SK-N-SH (cell line): ENCODE results near the gene EPHA6.

Experiments
- ELF1 ChIP-seq: IDR thresholded peaks from 2 replicates; pipeline ENCODE4 v1.4.0; 2012
- MAX ChIP-seq: IDR thresholded peaks from 2 replicates; pipeline ENCODE4 v1.4.0; 2012; ENCODE audit warnings: low read depth
- MXI1 ChIP-seq: IDR thresholded peaks from 2 replicates; pipeline ENCODE4 v1.6.1; 2012; ENCODE audit warnings: mild to moderate bottlenecking, low read depth, low read length, improper control_type of control experiment
- NRF1 ChIP-seq: IDR thresholded peaks from 2 replicates; pipeline ENCODE4 v1.6.1; 2012; ENCODE audit warnings: low read depth, mild to moderate bottlenecking, low read length
- REST ChIP-seq: IDR thresholded peaks from 2 replicates; pipeline ENCODE4 v1.6.1; 2012; ENCODE audit warnings: mild to moderate bottlenecking, low read depth, low read length, moderate library complexity
- USF2 ChIP-seq: fragments of 150-350 bp; IDR thresholded peaks from 2 replicates; pipeline ENCODE4 v1.6.1; 2017; ENCODE audit warnings: antibody characterized with exemption, low read length, low read depth, borderline replicate concordance
- TF ChIP-seq, protein P1 (sequence below): fragments of 200-600 bp; sonication (generic); IDR thresholded peaks from 2 replicates; pipeline ENCODE4 v1.6.1; 2017; ENCODE audit warnings: antibody characterized with exemption, mild to moderate bottlenecking, moderate library complexity

- TF ChIP-seq MXI1 (no peak), USF2 (no peak), MAX (no peak), REST (no peak), NRF1 (no peak), ELF1 (no peak)
- TF ChIP-seq, protein P1, sequence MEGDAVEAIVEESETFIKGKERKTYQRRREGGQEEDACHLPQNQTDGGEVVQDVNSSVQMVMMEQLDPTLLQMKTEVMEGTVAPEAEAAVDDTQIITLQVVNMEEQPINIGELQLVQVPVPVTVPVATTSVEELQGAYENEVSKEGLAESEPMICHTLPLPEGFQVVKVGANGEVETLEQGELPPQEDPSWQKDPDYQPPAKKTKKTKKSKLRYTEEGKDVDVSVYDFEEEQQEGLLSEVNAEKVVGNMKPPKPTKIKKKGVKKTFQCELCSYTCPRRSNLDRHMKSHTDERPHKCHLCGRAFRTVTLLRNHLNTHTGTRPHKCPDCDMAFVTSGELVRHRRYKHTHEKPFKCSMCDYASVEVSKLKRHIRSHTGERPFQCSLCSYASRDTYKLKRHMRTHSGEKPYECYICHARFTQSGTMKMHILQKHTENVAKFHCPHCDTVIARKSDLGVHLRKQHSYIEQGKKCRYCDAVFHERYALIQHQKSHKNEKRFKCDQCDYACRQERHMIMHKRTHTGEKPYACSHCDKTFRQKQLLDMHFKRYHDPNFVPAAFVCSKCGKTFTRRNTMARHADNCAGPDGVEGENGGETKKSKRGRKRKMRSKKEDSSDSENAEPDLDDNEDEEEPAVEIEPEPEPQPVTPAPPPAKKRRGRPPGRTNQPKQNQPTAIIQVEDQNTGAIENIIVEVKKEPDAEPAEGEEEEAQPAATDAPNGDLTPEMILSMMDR, result no peak
Observed at GRCh38 chr3:97235611-97236315, 421.4 kb downstream of the EPHA6 start.
